HCT116 (cell line): ENCODE data around the gene EML4. TPM values are rescaled to one million over a fixed set of nuclear protein-coding genes. Genes with fewer than 3 reads are reported as not detected.

ENCODE experiments used
- ATAC-seq: fragments of 200-7000 bp; cut with Tn5 transposase; 2 replicates; pipeline ENCODE4 v1.9.1; 2020; ENCODE audit warnings: mild to moderate bottlenecking, moderate library complexity
- BruUV-seq: library from RNA; stranded (reverse); fragments of 400-500 nt; replicated peaks from 2 replicates; lab custom pipeline; 2021; lab: Mats Ljungman, UMichigan
- CTCF ChIA-PET: fragments of 300-600 bp; sonication (Branson Sonifier 250); formaldehyde crosslinking; loops from one replicate; lab custom pipeline; 2021; ENCODE audit warnings: antibody characterized with exemption; lab: Charles Lee
- POLR2A ChIA-PET: fragments of 300-600, 350-600 bp; sonication (Branson Sonifier 250); formaldehyde crosslinking; loops from one replicate; lab custom pipeline; 2021; ENCODE audit warnings: antibody characterized with exemption; lab: Charles Lee
- RAD21 ChIA-PET, 2 experiments: fragments of 300-600 bp; sonication (Branson Sonifier 250); formaldehyde crosslinking; loops; one replicate each; lab custom pipeline; 2023; ENCODE audit warnings: low total read pairs in 2 of 2; ENCODE audit not compliant: uncharacterized antibody in 2 of 2, unreplicated experiment in 2 of 2, low non-redundant PET in 1 of 2; lab: Charles Lee
- DNase-seq: peaks from one replicate; pipeline ENCODE4 v3.0.0-alpha.2; 2010; ENCODE audit warnings: low read depth, low spot score
- H2AFZ ChIP-seq: fragments of 200-600 bp; shearing (Covaris generic), sonication (generic); 2 replicates; pipeline ENCODE4 v1.6.1; 2017; ENCODE audit warnings: low read depth, mixed run types, mixed read lengths, antibody characterized with exemption, low read length; ENCODE audit not compliant: poor library complexity, severe bottlenecking
- H3K27ac ChIP-seq: 2 replicates; pipeline ENCODE4 v1.5.1; 2012; ENCODE audit warnings: low read depth, low read length
- H3K27me3 ChIP-seq: fragments of 200-600 bp; sonication (generic); 2 replicates; pipeline ENCODE4 v1.6.1; 2016; ENCODE audit warnings: mixed run types, low read length, mixed read lengths; ENCODE audit not compliant: insufficient read depth
- H3K36me3 ChIP-seq, 2 experiments: fragments of 200-500 bp in 1 of 2; fragments of 200-600 bp in 1 of 2; sonication (Bioruptor generic) in 1 of 2; sonication (generic) in 1 of 2; 2 replicates each; pipeline versions ENCODE4 v1.5.1 to v1.6.1; 2014 to 2016; ENCODE audit warnings: low read length in 2 of 2, inconsistent platforms in 1 of 2, mixed read lengths in 1 of 2, mixed run types in 1 of 2; ENCODE audit not compliant: insufficient read depth in 2 of 2, control insufficient read depth in 1 of 2
- H3K4me1 ChIP-seq, 2 experiments: fragments of 200-600 bp in 1 of 2; sonication (generic) in 1 of 2; 2 replicates each; pipeline versions ENCODE4 v1.5.1 to v1.6.1; 2012 to 2017; ENCODE audit warnings: low read length in 2 of 2, inconsistent platforms in 1 of 2, mild to moderate bottlenecking in 1 of 2, mixed read lengths in 1 of 2, mixed run types in 1 of 2, moderate library complexity in 1 of 2; ENCODE audit not compliant: insufficient read depth in 2 of 2, control insufficient read depth in 1 of 2
- H3K4me2 ChIP-seq: fragments of 200-600 bp; sonication (generic); 2 replicates; pipeline ENCODE4 v1.6.1; 2017; ENCODE audit warnings: mixed run types, low read length, mixed read lengths
- H3K4me3 ChIP-seq, 2 experiments: fragments of 200-600 bp in 1 of 2; sonication (generic) in 1 of 2; replicated peaks in 1 of 2; 2 replicates each; pipeline ENCODE4 v1.5.1; 2011 to 2016; ENCODE audit warnings: low read length in 2 of 2, control low read depth in 1 of 2, low read depth in 1 of 2, mild to moderate bottlenecking in 1 of 2, mixed read lengths in 1 of 2, mixed run types in 1 of 2
- H3K79me2 ChIP-seq: fragments of 200-600 bp; sonication (generic); 2 replicates; pipeline ENCODE4 v1.6.1; 2017; ENCODE audit warnings: mild to moderate bottlenecking, mixed run types, low read length, moderate library complexity, mixed read lengths; ENCODE audit not compliant: insufficient read depth
- H3K9ac ChIP-seq: fragments of 200-600 bp; sonication (generic); 2 replicates; pipeline ENCODE4 v1.6.1; 2016; ENCODE audit warnings: low read length, mixed read lengths
- H3K9me2 ChIP-seq: fragments of 200-600 bp; sonication (generic), shearing (Covaris generic); 2 replicates; pipeline ENCODE4 v1.6.1; 2017; ENCODE audit warnings: mixed run types, mild to moderate bottlenecking, moderate library complexity; ENCODE audit not compliant: insufficient read depth
- H3K9me3 ChIP-seq, 2 experiments: fragments of 200-500 bp in 1 of 2; fragments of 200-600 bp in 1 of 2; sonication (Bioruptor generic) in 1 of 2; sonication (generic) in 1 of 2; 2 replicates each; pipeline ENCODE4 v1.6.1; 2014 to 2017; ENCODE audit warnings: low read length in 2 of 2, mixed read lengths in 2 of 2, inconsistent platforms in 1 of 2, low read depth in 1 of 2, mild to moderate bottlenecking in 1 of 2, mixed run types in 1 of 2, moderate library complexity in 1 of 2; ENCODE audit not compliant: control insufficient read depth in 1 of 2, insufficient read depth in 1 of 2
- H4K20me1 ChIP-seq: fragments of 200-600 bp; sonication (generic), shearing (Covaris generic); 2 replicates; pipeline ENCODE4 v1.6.1; 2017; ENCODE audit warnings: mixed run types, mild to moderate bottlenecking, moderate library complexity; ENCODE audit not compliant: insufficient read depth
- ATF3 ChIP-seq: IDR thresholded peaks from 2 replicates; pipeline ENCODE4 v1.6.1; 2012
- CBX3 ChIP-seq: IDR thresholded peaks from 2 replicates; pipeline ENCODE4 v1.6.1; 2012; ENCODE audit warnings: low read depth
- EGR1 ChIP-seq: IDR thresholded peaks from 2 replicates; pipeline ENCODE4 v1.6.1; 2012; ENCODE audit warnings: low read depth
- EZH2phosphoT487 ChIP-seq: fragments of 200-600 bp; IDR thresholded peaks from 2 replicates; pipeline ENCODE4 v1.6.1; 2018; ENCODE audit warnings: antibody characterized with exemption, borderline replicate concordance
- FOSL1 ChIP-seq: IDR thresholded peaks from 2 replicates; pipeline ENCODE4 v1.6.1; 2012; ENCODE audit warnings: low read depth
- JUND ChIP-seq: IDR thresholded peaks from 2 replicates; pipeline ENCODE4 v1.6.1; 2012
- MAX ChIP-seq: IDR thresholded peaks from 2 replicates; pipeline ENCODE4 v1.6.1; 2012
- POLR2A ChIP-seq: IDR thresholded peaks from 2 replicates; pipeline ENCODE4 v1.7.0; 2011; ENCODE audit warnings: borderline replicate concordance; ENCODE audit not compliant: insufficient read depth, insufficient read length; ENCODE audit errors: extremely low read depth
- SP1 ChIP-seq: IDR thresholded peaks from 2 replicates; pipeline ENCODE4 v1.6.1; 2012; ENCODE audit warnings: low read depth
- SRF ChIP-seq: IDR thresholded peaks from 2 replicates; pipeline ENCODE4 v1.6.1; 2012; ENCODE audit warnings: low read depth
- YY1 ChIP-seq: IDR thresholded peaks from 2 replicates; pipeline ENCODE4 v1.6.1; 2011; ENCODE audit warnings: low read length, low read depth, moderate library complexity, mild to moderate bottlenecking; ENCODE audit not compliant: insufficient replicate concordance; ENCODE audit errors: extremely low read depth
- ZFX ChIP-seq: fragments of 450-650 bp; IDR thresholded peaks from 2 replicates; pipeline ENCODE4 v1.6.1; 2017
- ZNF274 ChIP-seq: fragments of 200-500 bp; sonication (Bioruptor generic); IDR thresholded peaks from 2 replicates; pipeline ENCODE4 v1.6.1; 2014; ENCODE audit warnings: mild to moderate bottlenecking, low read depth, low read length, inconsistent platforms
- intact Hi-C: fragments of 100-400 bp; cut with micrococcal nuclease; formaldehyde crosslinking; loops from 2 replicates; pipeline ENCODE4 v1.10.0; 2022
- total RNA-seq: library from RNA; stranded (reverse); gene quantifications from one replicate; pipeline ENCODE4 v1.2.1, GENCODE V29; 2021; ENCODE audit not compliant: unreplicated experiment

Gene EML4
- total RNA-seq, 1 experiment from 2014 or later: 53.5 TPM

GRCh38 chr2:42243297-42243696, 74.1 kb downstream of the EML4 start:
- no peaks in the 10 kb centered on the region for H3K27me3 ChIP-seq
- H3K4me3 ChIP-seq: no peak overlapping the region
- DNase-seq: no peak
- ChIA-PET CTCF (no interaction called here), POLR2A (no interaction called here), RAD21 (no interaction called here)
- H3K36me3 ChIP-seq: no peaks in the 10 kb centered on the region
- no peak overlapping the region for H2AFZ ChIP-seq
- no peak overlapping the region for H3K27ac ChIP-seq
- H3K9me2 ChIP-seq: no peaks in the 10 kb centered on the region
- H3K9me3 ChIP-seq: no peaks in the 10 kb centered on the region
- intact Hi-C loops: no loop called here
- H3K79me2 ChIP-seq: peaks cover 22% of the 10 kb centered on the region
- no peak overlapping the region for H3K4me2 ChIP-seq
- TF ChIP-seq ZFX (no peak), FOSL1 (no peak), MAX (no peak), ATF3 (no peak), POLR2A (no peak), JUND (no peak), ZNF274 (no peak), EGR1 (no peak), SP1 (no peak), YY1 (no peak)
- H3K9ac ChIP-seq: no peak overlapping the region
- no peaks in the 10 kb centered on the region for H3K4me1 ChIP-seq
- no peak for ATAC-seq
- no TSS peak for BruUV-seq
- H4K20me1 ChIP-seq: no peaks in the 10 kb centered on the region; the same call in 1 of the 2 replicates

- no peak overlapping the region for H3K9ac ChIP-seq
- ChIA-PET RAD21 (no interaction called here), POLR2A (no interaction called here), CTCF (no interaction called here)
- intact Hi-C loops: no loop called here
- H3K9me2 ChIP-seq: no peaks in the 10 kb centered on the region
- no peak overlapping the region for H3K4me3 ChIP-seq
- H4K20me1 ChIP-seq: no peaks in the 10 kb centered on the region; the same call in none of the 2 replicates
- DNase-seq (no peak), ATAC-seq (no peak)
- H3K36me3 ChIP-seq: no peaks in the 10 kb centered on the region
- no peak overlapping the region for H3K27ac ChIP-seq
- peaks cover 13% of the 10 kb centered on the region for H3K79me2 ChIP-seq
- H3K4me2 ChIP-seq: no peak overlapping the region
- H2AFZ ChIP-seq: no peak overlapping the region
- BruUV-seq: no TSS peak
- H3K27me3 ChIP-seq: no peaks in the 10 kb centered on the region
- H3K4me1 ChIP-seq: no peaks in the 10 kb centered on the region
- no peaks in the 10 kb centered on the region for H3K9me3 ChIP-seq
- no peak for TF ChIP-seq ZNF274
- TF ChIP-seq EZH2phosphoT487: no peak
- TF ChIP-seq SP1: no peak
- TF ChIP-seq CBX3: no peak
- TF ChIP-seq EGR1: no peak
- TF ChIP-seq SRF: no peak
These were observed 75.4 kb downstream of the EML4 start for GRCh38 chr2:42244520-42244919.
